IMR-90 (cell line): Measurements from ENCODE around the gene AARS1. TPM values are rescaled to one million over a fixed set of nuclear protein-coding genes. Genes with fewer than 3 reads are reported as not detected.

Source experiments
- ATAC-seq: fragments of 200-7000 bp; cut with Tn5 transposase; 2 replicates; pipeline ENCODE4 v1.9.1; 2020; ENCODE audit warnings: low read depth, mild to moderate bottlenecking, moderate library complexity
- BruUV-seq: library from RNA; stranded (reverse); fragments of 400-500 nt; replicated peaks from 2 replicates; lab custom pipeline; 2021; lab: Mats Ljungman, UMichigan
- CTCF ChIA-PET: fragments of 300-600 bp; formaldehyde crosslinking; extraction: SDS; loops from one replicate; lab custom pipeline; 2021; ENCODE audit warnings: antibody characterized with exemption; lab: Yijun Ruan, JAX
- POLR2A ChIA-PET: fragments of 300-600 bp; sonication (Branson Sonifier 250); formaldehyde crosslinking; loops from one replicate; lab custom pipeline; 2022; ENCODE audit warnings: antibody characterized with exemption; ENCODE audit not compliant: unreplicated experiment; lab: Charles Lee
- DNase-seq: peaks from one replicate; pipeline ENCODE4 v3.0.0; 2013
- H2AFZ ChIP-seq: replicated peaks from 2 replicates; pipeline ENCODE3; 2013; ENCODE audit warnings: low read length, mild to moderate bottlenecking; ENCODE audit not compliant: poor library complexity
- H2AK5ac ChIP-seq: 2 replicates; pipeline ENCODE4 v1.6.1; 2013; ENCODE audit warnings: low read depth, low read length, inconsistent platforms
- H2AK9ac ChIP-seq: replicated peaks from 2 replicates; pipeline ENCODE3; 2013; ENCODE audit warnings: mild to moderate bottlenecking, low read depth, low read length, moderate library complexity; ENCODE audit not compliant: poor library complexity
- H2BK120ac ChIP-seq: 2 replicates; pipeline ENCODE4 v1.6.1; 2013; ENCODE audit warnings: low read depth, low read length, inconsistent platforms
- H2BK15ac ChIP-seq: 3 replicates; pipeline ENCODE4 v1.6.1; 2013; ENCODE audit warnings: low read depth, low read length, inconsistent platforms
- H2BK20ac ChIP-seq: 2 replicates; pipeline ENCODE4 v1.6.1; 2013; ENCODE audit warnings: low read depth, mild to moderate bottlenecking, inconsistent platforms, low read length, moderate library complexity
- H2BK5ac ChIP-seq: 2 replicates; pipeline ENCODE4 v1.6.1; 2013; ENCODE audit warnings: mild to moderate bottlenecking, low read depth, low read length, inconsistent platforms; ENCODE audit not compliant: poor library complexity, severe bottlenecking
- H3K14ac ChIP-seq: replicated peaks from 2 replicates; pipeline ENCODE4 v1.6.1; 2013; ENCODE audit warnings: low read depth, low read length, inconsistent platforms
- H3K18ac ChIP-seq: 2 replicates; pipeline ENCODE4 v1.6.1; 2013; ENCODE audit warnings: low read depth, low read length, control low read depth
- H3K23ac ChIP-seq: 2 replicates; pipeline ENCODE4 v1.6.1; 2013; ENCODE audit warnings: low read depth, low read length, inconsistent platforms
- H3K27ac ChIP-seq: 2 replicates; pipeline ENCODE4 v1.5.1; 2013; ENCODE audit warnings: mild to moderate bottlenecking, control low read depth, low read length; ENCODE audit not compliant: insufficient read depth
- H3K27me3 ChIP-seq: 2 replicates; pipeline ENCODE4 v1.6.1; 2013; ENCODE audit warnings: low read length; ENCODE audit not compliant: control insufficient read depth, insufficient read depth
- H3K36me3 ChIP-seq: 2 replicates; pipeline ENCODE4 v1.6.1; 2013; ENCODE audit warnings: low read length, mixed read lengths; ENCODE audit not compliant: control insufficient read depth, insufficient read depth
- H3K4ac ChIP-seq: 2 replicates; pipeline ENCODE4 v1.6.1; 2013; ENCODE audit warnings: low read depth, low read length, inconsistent platforms
- H3K4me1 ChIP-seq: 2 replicates; pipeline ENCODE4 v1.6.1; 2013; ENCODE audit warnings: low read length, mixed read lengths; ENCODE audit not compliant: control insufficient read depth, insufficient read depth
- H3K4me2 ChIP-seq: 2 replicates; pipeline ENCODE4 v1.6.1; 2013; ENCODE audit warnings: low read depth, mild to moderate bottlenecking, control low read depth, low read length, moderate library complexity
- H3K4me3 ChIP-seq: 2 replicates; pipeline ENCODE4 v1.5.1; 2013; ENCODE audit warnings: low read depth, mild to moderate bottlenecking, control low read depth, low read length, moderate library complexity; ENCODE audit not compliant: insufficient read depth
- H3K56ac ChIP-seq: 2 replicates; pipeline ENCODE4 v1.6.1; 2013; ENCODE audit warnings: low read length, inconsistent platforms; ENCODE audit not compliant: insufficient read depth; ENCODE audit errors: extremely low read depth
- H3K79me1 ChIP-seq, 2 experiments: 2 replicates each; pipeline ENCODE4 v1.6.1; 2013; ENCODE audit warnings: low read length in 2 of 2, inconsistent platforms in 1 of 2, low read depth in 1 of 2
- H3K9ac ChIP-seq: 2 replicates; pipeline ENCODE4 v1.6.1; 2013; ENCODE audit warnings: low read depth, low read length, control low read depth
- H3K9me1 ChIP-seq: 2 replicates; pipeline ENCODE4 v1.6.1; 2013; ENCODE audit warnings: low read length, inconsistent platforms; ENCODE audit not compliant: insufficient read depth
- H3K9me3 ChIP-seq: 2 replicates; pipeline ENCODE4 v1.6.1; 2013; ENCODE audit warnings: low read length; ENCODE audit not compliant: control insufficient read depth, insufficient read depth
- H4K20me1 ChIP-seq: 2 replicates; pipeline ENCODE4 v1.6.1; 2013; ENCODE audit warnings: low read length, inconsistent platforms; ENCODE audit not compliant: insufficient read depth
- H4K5ac ChIP-seq: 2 replicates; pipeline ENCODE4 v1.6.1; 2013; ENCODE audit warnings: mild to moderate bottlenecking, low read depth, low read length, control low read depth
- H4K8ac ChIP-seq, 2 experiments: 2 replicates each; pipeline ENCODE4 v1.6.1; 2013; ENCODE audit warnings: low read depth in 2 of 2, low read length in 2 of 2, control low read depth in 1 of 2, inconsistent platforms in 1 of 2
- H4K91ac ChIP-seq: 2 replicates; pipeline ENCODE4 v1.6.1; 2013; ENCODE audit warnings: low read depth, low read length, inconsistent platforms; ENCODE audit not compliant: insufficient read depth
- BHLHE40 ChIP-seq: fragments of 150-350 bp; IDR thresholded peaks from 2 replicates; pipeline ENCODE4 v1.6.1; 2016; ENCODE audit warnings: mild to moderate bottlenecking, low read depth, low read length
- CEBPB ChIP-seq: IDR thresholded peaks from 2 replicates; pipeline ENCODE4 v1.6.1; 2012; ENCODE audit warnings: low read depth, low read length, improper control_type of control experiment
- MAFK ChIP-seq: IDR thresholded peaks from 2 replicates; pipeline ENCODE4 v1.6.1; 2012; ENCODE audit warnings: low read depth, low read length, improper control_type of control experiment
- MAZ ChIP-seq: IDR thresholded peaks from 2 replicates; pipeline ENCODE4 v1.6.1; 2012; ENCODE audit warnings: low read depth, mild to moderate bottlenecking, low read length, improper control_type of control experiment, moderate library complexity, borderline replicate concordance
- MXI1 ChIP-seq: IDR thresholded peaks from 2 replicates; pipeline ENCODE4 v1.6.1; 2012; ENCODE audit warnings: low read depth, mild to moderate bottlenecking, low read length, moderate library complexity, borderline replicate concordance
- NFE2L2 ChIP-seq: fragments of 150-350 bp; IDR thresholded peaks from 2 replicates; pipeline ENCODE4 v1.6.1; 2016; ENCODE audit warnings: low read depth, mild to moderate bottlenecking, low read length
- POLR2A ChIP-seq: IDR thresholded peaks from 2 replicates; pipeline ENCODE4 v1.6.1; 2012; ENCODE audit warnings: mild to moderate bottlenecking, low read depth, low read length
- RAD21 ChIP-seq: IDR thresholded peaks from 2 replicates; pipeline ENCODE4 v1.6.1; 2012; ENCODE audit warnings: low read length, improper control_type of control experiment
- RCOR1 ChIP-seq: IDR thresholded peaks from 2 replicates; pipeline ENCODE4 v1.6.1; 2012; ENCODE audit warnings: mild to moderate bottlenecking, low read length, improper control_type of control experiment; ENCODE audit not compliant: insufficient replicate concordance
- RFX5 ChIP-seq: IDR thresholded peaks from 2 replicates; pipeline ENCODE4 v1.8.0; 2012; ENCODE audit warnings: low read depth, mild to moderate bottlenecking, low read length, moderate library complexity
- SMC3 ChIP-seq: fragments of 150-350 bp; IDR thresholded peaks from 2 replicates; pipeline ENCODE4 v1.6.1; 2016; ENCODE audit warnings: low read depth, mild to moderate bottlenecking, antibody characterized with exemption, low read length, moderate library complexity
- WGBS, 2 experiments: methylation state at CpG; one replicate each; pipeline versions ENCODE4 v1.1.5 to v1.1.7; 2013; ENCODE audit warnings: missing lambda C conversion rate in 2 of 2; ENCODE audit not compliant: insufficient read length in 1 of 2; ENCODE audit errors: extremely low coverage in 2 of 2; 5-methylcytosine and 5-hydroxymethylcytosine counted together
- dilution Hi-C: fragments of 300-500 bp; cut with HindIII; formaldehyde crosslinking; loops from one replicate; pipeline ENCODE4 v1.14.3; 2018; ENCODE audit warnings: low sequenced_read_pairs; ENCODE audit not compliant: unreplicated experiment
- in situ Hi-C: fragments of 300-500 bp; cut with MboI; formaldehyde crosslinking; loops from 3 replicates; pipeline ENCODE4 v1.14.3; 2019; ENCODE audit warnings: low sequenced_read_pairs, inconsistent platforms, mixed read lengths
- intact Hi-C: fragments of 100-400 bp; cut with micrococcal nuclease; formaldehyde crosslinking; loops from 2 replicates; pipeline ENCODE4 v1.10.0; 2022
- polyA plus RNA-seq, 3 experiments: library from polyadenylated mRNA; depleted of rRNA; stranded (reverse); fragments of >200 nt; gene quantifications; 2 replicates each; pipeline ENCODE4 v1.2.3, GENCODE V29; 2012; ENCODE audit warnings: low replicate concordance in 1 of 3
- total RNA-seq: library from RNA; depleted of rRNA; stranded (reverse); fragments of >200 nt; gene quantifications from 2 replicates; pipeline ENCODE4 v1.2.3, GENCODE V29; 2012
- TF ChIP-seq, protein P1 (sequence below): conservative IDR thresholded peaks from 2 replicates; pipeline ENCODE4 v1.5.1; 2012; ENCODE audit warnings: mild to moderate bottlenecking, low read depth, low read length, improper control_type of control experiment
- TF ChIP-seq, protein P2 (sequence below): fragments of 150-350 bp; IDR thresholded peaks from 2 replicates; pipeline ENCODE4 v1.6.1; 2017; ENCODE audit warnings: mild to moderate bottlenecking, antibody characterized with exemption, low read length, low read depth

AARS1 gene
- total and polyA plus RNA-seq, 2 of the 4 experiments (the other 2 are of a cell fraction), result 104 to 139 TPM

DNA sequence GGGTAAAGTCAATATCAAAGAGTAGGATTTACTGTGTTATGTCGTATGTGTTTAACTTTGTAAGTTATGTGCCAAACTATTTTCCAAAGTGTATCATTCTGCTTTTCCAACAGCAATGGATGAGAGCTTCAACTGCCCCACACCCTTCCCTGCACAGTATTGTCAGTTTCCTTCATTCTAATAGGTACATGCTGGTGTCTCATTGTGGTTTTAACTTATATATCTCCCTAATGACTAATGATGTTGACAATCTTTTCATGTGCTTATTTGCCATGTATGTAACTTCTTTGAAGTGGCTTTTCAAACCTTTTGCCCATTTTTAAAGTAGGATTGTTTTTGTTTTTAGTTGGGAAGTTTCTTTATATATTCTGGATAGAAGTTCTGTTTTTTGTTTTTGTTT is 13.4 kb upstream of the AARS1 start:
- H3K14ac ChIP-seq, result no peak overlapping the region
- H3K4me2 ChIP-seq, result no peak overlapping the region
- H3K4ac ChIP-seq, result no peak overlapping the region
- H2AK9ac ChIP-seq, result no peak overlapping the region
- no peak overlapping the region for H3K27ac ChIP-seq
- peaks cover 17 to 56% of the 10 kb centered on the region in 2 experiments for H3K79me1 ChIP-seq
- no peak overlapping the region for H2BK20ac ChIP-seq
- in situ Hi-C loops, result no loop called here
- no peak overlapping the region for H3K56ac ChIP-seq
- H2AFZ ChIP-seq, result no peak overlapping the region
- H3K9me1 ChIP-seq, result peaks cover 5% of the 10 kb centered on the region
- H3K27me3 ChIP-seq, result no peaks in the 10 kb centered on the region
- H3K9ac ChIP-seq, result no peak overlapping the region
- no peak overlapping the region for H2AK5ac ChIP-seq
- intact Hi-C loops, result no loop called here
- no peak overlapping the region for H4K8ac ChIP-seq
- WGBS, 2 experiments, result no CpG with 5 or more reads among the region's 1 CpG
- no peak overlapping the region for H4K91ac ChIP-seq
- CTCF ChIA-PET, result no interaction called here
- TF ChIP-seq MXI1, result no peak
- TF ChIP-seq SMC3, result no peak
- no peak for TF ChIP-seq BHLHE40
- no peak for TF ChIP-seq MAFK
- TF ChIP-seq, protein P1, sequence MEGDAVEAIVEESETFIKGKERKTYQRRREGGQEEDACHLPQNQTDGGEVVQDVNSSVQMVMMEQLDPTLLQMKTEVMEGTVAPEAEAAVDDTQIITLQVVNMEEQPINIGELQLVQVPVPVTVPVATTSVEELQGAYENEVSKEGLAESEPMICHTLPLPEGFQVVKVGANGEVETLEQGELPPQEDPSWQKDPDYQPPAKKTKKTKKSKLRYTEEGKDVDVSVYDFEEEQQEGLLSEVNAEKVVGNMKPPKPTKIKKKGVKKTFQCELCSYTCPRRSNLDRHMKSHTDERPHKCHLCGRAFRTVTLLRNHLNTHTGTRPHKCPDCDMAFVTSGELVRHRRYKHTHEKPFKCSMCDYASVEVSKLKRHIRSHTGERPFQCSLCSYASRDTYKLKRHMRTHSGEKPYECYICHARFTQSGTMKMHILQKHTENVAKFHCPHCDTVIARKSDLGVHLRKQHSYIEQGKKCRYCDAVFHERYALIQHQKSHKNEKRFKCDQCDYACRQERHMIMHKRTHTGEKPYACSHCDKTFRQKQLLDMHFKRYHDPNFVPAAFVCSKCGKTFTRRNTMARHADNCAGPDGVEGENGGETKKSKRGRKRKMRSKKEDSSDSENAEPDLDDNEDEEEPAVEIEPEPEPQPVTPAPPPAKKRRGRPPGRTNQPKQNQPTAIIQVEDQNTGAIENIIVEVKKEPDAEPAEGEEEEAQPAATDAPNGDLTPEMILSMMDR, result no peak
- TF ChIP-seq CEBPB, result no peak
- TF ChIP-seq, protein P2, sequence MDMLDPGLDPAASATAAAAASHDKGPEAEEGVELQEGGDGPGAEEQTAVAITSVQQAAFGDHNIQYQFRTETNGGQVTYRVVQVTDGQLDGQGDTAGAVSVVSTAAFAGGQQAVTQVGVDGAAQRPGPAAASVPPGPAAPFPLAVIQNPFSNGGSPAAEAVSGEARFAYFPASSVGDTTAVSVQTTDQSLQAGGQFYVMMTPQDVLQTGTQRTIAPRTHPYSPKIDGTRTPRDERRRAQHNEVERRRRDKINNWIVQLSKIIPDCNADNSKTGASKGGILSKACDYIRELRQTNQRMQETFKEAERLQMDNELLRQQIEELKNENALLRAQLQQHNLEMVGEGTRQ, result no peak
- no peak for TF ChIP-seq RCOR1
- TF ChIP-seq RFX5, result no peak
- TF ChIP-seq MAZ, result no peak
- TF ChIP-seq NFE2L2, result no peak
- TF ChIP-seq POLR2A, result no peak
- no peak for TF ChIP-seq RAD21
- no peak overlapping the region for H3K18ac ChIP-seq
- H2BK5ac ChIP-seq, result no peak overlapping the region
- POLR2A ChIA-PET, result no interaction called here
- dilution Hi-C loops, result no loop called here
- H3K23ac ChIP-seq, result no peak overlapping the region
- DNase-seq, result no peak
- H3K4me1 ChIP-seq, result peaks cover 3% of the 10 kb centered on the region; the same call in 1 of the 2 replicates
- H4K5ac ChIP-seq, result no peak overlapping the region
- no peak overlapping the region for H2BK15ac ChIP-seq
- no TSS peak for BruUV-seq
- H4K20me1 ChIP-seq, result peaks cover 20% of the 10 kb centered on the region; the same call in 1 of the 2 replicates
- H3K36me3 ChIP-seq, result no peaks in the 10 kb centered on the region
- no peaks in the 10 kb centered on the region; the same call in 1 of the 2 replicates for H3K9me3 ChIP-seq
- H3K4me3 ChIP-seq, result no peak overlapping the region
- no peak for ATAC-seq
- H2BK120ac ChIP-seq, result no peak overlapping the region
